GM21423 (cell line): ENCODE results near the gene ZKSCAN1.

Experiments
- ATAC-seq: cut with Tn5 transposase; IDR thresholded peaks from one replicate; pipeline ENCODE4 v1.9.1; 2021; ENCODE audit warnings: mild to moderate bottlenecking, moderate library complexity; ENCODE audit not compliant: unreplicated experiment

Gene ZKSCAN1

DNA sequence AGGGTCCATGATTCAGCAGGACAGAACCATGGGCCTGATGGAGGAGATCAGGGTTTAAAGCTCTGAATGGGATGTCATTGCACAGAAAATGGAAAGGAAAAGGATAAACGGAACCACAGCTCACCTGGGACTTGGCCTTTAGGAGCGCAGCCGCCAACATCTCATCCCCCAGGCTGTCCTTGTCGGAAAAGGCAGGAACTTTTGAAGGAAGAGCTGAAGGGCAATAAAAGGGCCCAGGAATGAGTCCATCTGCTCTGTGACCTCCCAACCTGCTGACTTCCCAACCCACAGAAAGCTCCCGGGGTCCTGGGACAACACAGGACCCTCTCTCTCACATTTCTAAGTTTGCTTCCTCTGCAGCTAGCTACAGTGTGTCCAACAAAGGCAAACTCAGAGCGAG, 60.0 kb downstream of the ZKSCAN1 start:
- no peak for ATAC-seq

DNA sequence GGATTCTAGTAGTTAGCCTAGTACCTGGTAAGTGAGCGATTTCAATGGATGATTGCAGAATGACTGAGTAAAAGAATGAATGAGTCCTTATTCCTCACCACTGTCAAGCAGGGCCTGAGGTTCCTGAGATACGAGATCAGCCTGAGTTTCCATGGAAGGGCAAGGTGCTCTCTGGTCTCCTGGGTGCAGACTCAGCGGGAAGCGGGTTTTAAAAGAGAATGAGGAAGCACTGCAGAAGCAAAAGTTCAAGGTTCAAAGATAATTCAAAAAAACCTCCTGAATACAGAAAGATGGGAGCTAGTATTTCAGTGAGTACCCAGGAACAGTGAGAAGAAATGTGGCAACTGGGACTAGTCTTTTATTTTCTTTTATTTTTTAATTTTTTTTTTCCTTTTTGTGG, 61.8 kb downstream of the ZKSCAN1 start:
- ATAC-seq = no peak

- ATAC-seq = no peak
These were observed 63.7 kb downstream of the ZKSCAN1 start for GRCh38 chr7:100079024-100079560.

GRCh38 chr7:100080907-100081534, 65.6 kb downstream of the ZKSCAN1 start:
- ATAC-seq = no peak

GRCh38 chr7:100081535-100082102, 66.2 kb downstream of the ZKSCAN1 start, which contains the start of gene ZNF3:
Gene ZNF3, minus strand, starts transcription at chr7:100081723. Its CDS starts 4,366 bp downstream, at chr7:100077357.
- peak; percentile 77 for ATAC-seq

- no peak for ATAC-seq
These were observed 67.6 kb downstream of the ZKSCAN1 start for GRCh38 chr7:100082978-100083377.

- no peak for ATAC-seq
These were observed 70.1 kb downstream of the ZKSCAN1 start for GRCh38 chr7:100085515-100085914.

GRCh38 chr7:100087055-100087750, 71.8 kb downstream of the ZKSCAN1 start:
- ATAC-seq = no peak

DNA sequence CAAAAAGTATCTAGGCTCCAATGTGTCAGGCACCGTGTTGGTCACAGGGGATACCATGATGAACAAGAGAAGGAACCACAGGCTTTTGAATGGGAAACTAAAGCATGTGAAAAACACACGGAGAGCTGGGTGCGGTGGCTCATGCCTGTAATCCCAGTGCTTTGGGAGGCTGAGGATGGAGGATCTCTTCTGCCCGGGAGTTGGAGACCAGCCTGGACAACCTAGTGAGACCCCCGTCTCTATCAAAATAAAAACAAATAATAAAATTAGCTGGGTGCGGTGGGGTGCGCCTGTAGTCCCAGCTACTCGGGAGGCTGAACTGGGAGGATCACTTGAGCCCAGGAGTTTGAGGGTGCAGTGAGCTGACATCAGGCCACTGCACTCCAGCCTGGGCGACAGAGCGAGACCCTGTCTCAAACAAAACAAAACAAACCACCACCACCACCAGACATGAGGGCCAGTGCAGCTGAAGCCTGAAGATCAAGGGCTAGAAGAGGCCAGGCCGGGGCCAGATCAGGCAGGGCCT, 72.8 kb downstream of the ZKSCAN1 start:
- ATAC-seq = peak; percentile 13

DNA sequence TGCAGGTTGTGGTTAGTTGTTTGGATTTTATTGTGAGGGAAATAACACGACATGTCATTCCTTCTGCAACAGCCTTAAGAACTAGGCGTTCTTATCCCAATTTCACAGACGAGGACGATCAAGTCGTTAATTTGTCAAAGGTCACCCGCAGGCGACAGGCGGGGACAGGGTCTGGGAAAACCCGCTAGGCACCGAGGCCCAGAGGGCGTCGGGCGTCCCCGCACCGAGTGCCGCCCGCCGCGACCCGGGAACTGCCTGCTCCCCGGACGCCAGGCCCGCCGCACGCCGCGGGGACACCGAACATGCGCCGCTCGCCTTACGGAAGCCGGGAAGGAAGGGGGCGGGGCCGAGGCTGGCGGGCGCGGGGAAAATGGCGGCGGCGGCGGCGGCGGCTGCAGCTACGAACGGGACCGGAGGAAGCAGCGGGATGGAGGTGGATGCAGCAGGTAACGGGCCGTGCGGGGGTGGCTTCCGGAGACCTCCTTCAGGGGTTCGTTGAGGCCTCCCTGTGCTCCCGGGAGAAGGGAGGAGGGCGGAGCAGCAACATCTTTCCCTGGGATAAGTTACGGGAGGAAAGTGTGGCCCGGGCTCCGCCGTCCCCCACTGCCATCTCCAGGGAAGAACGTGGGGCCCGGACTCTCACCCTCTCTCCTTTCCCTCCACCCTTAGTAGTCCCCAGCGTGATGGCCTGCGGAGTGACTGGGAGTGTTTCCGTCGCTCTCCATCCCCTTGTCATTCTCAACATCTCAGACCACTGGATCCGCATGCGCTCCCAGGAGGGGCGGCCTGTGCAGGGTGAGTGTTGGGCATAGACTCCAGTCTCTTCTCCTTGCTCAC, 73.4 kb downstream of the ZKSCAN1 start, which contains the start of gene COPS6:
TSS of gene COPS6 (plus strand) at position 349 of the 837 bp plus-strand sequence. CDS start at position 371, 22 bp downstream.
- ATAC-seq = peak; percentile 72

DNA sequence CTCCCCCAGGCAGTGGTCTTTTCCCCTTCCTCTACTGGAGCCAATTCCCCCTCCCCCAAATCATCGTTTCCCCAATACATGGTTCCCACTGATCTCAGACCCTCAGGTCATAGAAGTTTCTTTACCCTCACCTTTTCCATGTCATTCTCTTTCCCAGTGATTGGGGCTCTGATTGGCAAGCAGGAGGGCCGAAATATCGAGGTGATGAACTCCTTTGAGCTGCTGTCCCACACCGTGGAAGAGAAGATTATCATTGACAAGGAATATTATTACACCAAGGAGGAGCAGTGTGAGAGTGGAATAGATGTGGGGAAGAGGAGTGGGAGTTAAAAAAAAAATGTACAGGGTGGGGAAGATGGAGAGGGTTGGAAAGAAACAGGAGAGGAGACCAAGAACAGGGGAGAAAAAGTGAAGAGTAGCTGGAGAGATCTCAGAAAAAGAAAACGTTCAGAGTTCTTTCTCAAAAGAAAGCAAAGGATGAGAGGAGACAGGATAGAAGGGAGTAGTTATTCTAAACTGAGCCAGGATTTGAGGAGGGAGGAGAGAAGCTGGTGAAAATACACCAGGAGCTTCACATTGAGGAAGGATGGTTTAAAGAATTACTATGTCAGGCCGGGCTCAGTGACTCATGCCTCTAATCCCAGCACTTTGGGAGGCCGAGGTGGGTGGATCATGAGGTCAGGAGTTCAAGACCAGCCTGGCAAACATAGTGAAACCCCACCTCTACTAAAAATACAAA, 74.2 kb downstream of the ZKSCAN1 start:
- no peak for ATAC-seq

DNA sequence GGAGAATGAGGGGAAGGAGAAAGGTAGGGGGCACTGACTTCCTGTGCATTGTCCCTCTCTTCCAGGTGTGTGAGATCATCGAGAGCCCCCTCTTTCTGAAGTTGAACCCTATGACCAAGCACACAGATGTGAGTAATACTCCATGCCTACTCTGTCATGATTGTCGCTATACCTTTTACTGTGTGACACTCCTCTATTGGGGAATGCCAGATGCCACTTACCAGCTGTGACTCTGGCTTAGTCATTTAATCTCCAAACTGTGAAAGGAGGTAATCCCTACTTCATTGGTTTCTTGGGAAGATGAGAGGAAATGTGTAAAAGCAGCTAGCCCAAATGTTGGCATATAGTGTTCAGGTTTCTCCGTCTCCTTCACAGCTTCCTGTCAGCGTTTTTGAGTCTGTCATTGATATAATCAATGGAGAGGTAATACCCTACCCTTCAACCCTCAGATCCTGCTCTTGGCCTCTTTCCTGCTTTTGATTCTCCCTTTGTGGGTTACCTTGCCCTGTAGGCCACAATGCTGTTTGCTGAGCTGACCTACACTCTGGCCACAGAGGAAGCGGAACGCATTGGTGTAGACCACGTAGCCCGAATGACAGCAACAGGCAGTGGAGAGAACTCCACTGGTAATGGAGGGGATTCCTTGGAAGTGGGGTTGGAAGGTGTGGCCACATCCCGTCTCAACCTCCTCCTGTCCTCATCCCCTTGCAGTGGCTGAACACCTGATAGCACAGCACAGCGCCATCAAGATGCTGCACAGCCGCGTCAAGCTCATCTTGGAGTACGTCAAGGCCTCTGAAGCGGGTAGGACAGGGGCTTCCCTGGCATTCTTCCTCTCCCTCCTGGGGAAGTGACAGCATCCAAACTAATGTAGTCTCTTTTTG, 75.4 kb downstream of the ZKSCAN1 start:
- no peak for ATAC-seq
